Mesenchymal stem cell (in vitro differentiated cells and primary cell): ENCODE measurements around the gene ENTHD1.

Experiments
- DNase-seq: peaks from one replicate; pipeline ENCODE4 v3.0.0-alpha.2; 2013
- H2AFZ ChIP-seq: one replicate; pipeline ENCODE4 v1.6.1; 2013; ENCODE audit warnings: low read depth, mild to moderate bottlenecking, control low read depth, inconsistent platforms, low read length, moderate library complexity
- H2AK5ac ChIP-seq: 2 replicates; pipeline ENCODE4 v1.6.1; 2013; ENCODE audit warnings: low read length, moderate library complexity, mild to moderate bottlenecking, inconsistent platforms; ENCODE audit not compliant: severe bottlenecking
- H2BK120ac ChIP-seq: one replicate; pipeline ENCODE4 v1.6.1; 2013; ENCODE audit warnings: low read depth, mild to moderate bottlenecking, inconsistent platforms, low read length, moderate library complexity
- H2BK12ac ChIP-seq, 2 experiments: one replicate each; pipeline ENCODE4 v1.6.1; 2013; ENCODE audit warnings: inconsistent platforms in 2 of 2, low read length in 2 of 2, mild to moderate bottlenecking in 2 of 2, moderate library complexity in 2 of 2, control low read depth in 1 of 2
- H2BK15ac ChIP-seq: one replicate; pipeline ENCODE4 v1.6.1; 2013; ENCODE audit warnings: mild to moderate bottlenecking, low read depth, inconsistent platforms; ENCODE audit not compliant: poor library complexity, severe bottlenecking
- H2BK5ac ChIP-seq: 2 replicates; pipeline ENCODE4 v1.6.1; 2013; ENCODE audit warnings: low read depth, mild to moderate bottlenecking, low read length, control low read depth, inconsistent platforms; ENCODE audit not compliant: poor library complexity, severe bottlenecking
- H3K14ac ChIP-seq, 2 experiments: one replicate each; pipeline ENCODE4 v1.6.1; 2013; ENCODE audit warnings: inconsistent platforms in 2 of 2, low read length in 2 of 2, control low read depth in 1 of 2, mild to moderate bottlenecking in 1 of 2, moderate library complexity in 1 of 2
- H3K18ac ChIP-seq, 2 experiments: one replicate each; pipeline ENCODE4 v1.6.1; 2013; ENCODE audit warnings: inconsistent platforms in 2 of 2, low read length in 2 of 2, control low read depth in 1 of 2, low read depth in 1 of 2, mild to moderate bottlenecking in 1 of 2
- H3K23ac ChIP-seq, 2 experiments: one replicate each; pipeline ENCODE4 v1.6.1; 2013; ENCODE audit warnings: inconsistent platforms in 2 of 2, low read length in 2 of 2, mild to moderate bottlenecking in 2 of 2, moderate library complexity in 2 of 2, control low read depth in 1 of 2
- H3K27ac ChIP-seq: 2 replicates; pipeline ENCODE4 v1.5.1; 2013; ENCODE audit warnings: mild to moderate bottlenecking, moderate library complexity, low read length, control low read depth, inconsistent platforms; ENCODE audit not compliant: poor library complexity, severe bottlenecking
- H3K27me3 ChIP-seq, 2 experiments: 2 replicates each; pipeline versions ENCODE4 v1.6.1 to v1.7.0; 2013; ENCODE audit warnings: low read length in 2 of 2, mild to moderate bottlenecking in 2 of 2, moderate library complexity in 2 of 2, control low read depth in 1 of 2, inconsistent platforms in 1 of 2; ENCODE audit not compliant: control insufficient read depth in 1 of 2, insufficient read depth in 1 of 2
- H3K36me3 ChIP-seq, 2 experiments: 2 replicates each; pipeline versions ENCODE4 v1.6.1 to v1.7.0; 2013; ENCODE audit warnings: low read length in 2 of 2, control low read depth in 1 of 2, inconsistent platforms in 1 of 2, low read depth in 1 of 2, mild to moderate bottlenecking in 1 of 2; ENCODE audit not compliant: insufficient read depth in 2 of 2, control insufficient read depth in 1 of 2
- H3K4ac ChIP-seq, 2 experiments: one replicate each; pipeline ENCODE4 v1.6.1; 2013; ENCODE audit warnings: inconsistent platforms in 2 of 2, low read length in 2 of 2, mild to moderate bottlenecking in 2 of 2, moderate library complexity in 2 of 2, control low read depth in 1 of 2, low read depth in 1 of 2
- H3K4me1 ChIP-seq: 2 replicates; pipeline ENCODE4 v1.6.1; 2013; ENCODE audit warnings: low read depth, low read length, control low read depth; ENCODE audit not compliant: control insufficient read depth, insufficient read depth
- H3K4me2 ChIP-seq: 2 replicates; pipeline ENCODE4 v1.6.1; 2013; ENCODE audit warnings: low read length, mild to moderate bottlenecking, inconsistent platforms; ENCODE audit not compliant: poor library complexity, severe bottlenecking
- H3K4me3 ChIP-seq, 2 experiments: 2 replicates each; pipeline versions ENCODE4 v1.5.1 to v1.7.0; 2013; ENCODE audit warnings: low read length in 2 of 2, mild to moderate bottlenecking in 2 of 2, control low read depth in 1 of 2, low read depth in 1 of 2; ENCODE audit not compliant: insufficient read depth in 1 of 2
- H3K79me1 ChIP-seq: replicated peaks from 2 replicates; pipeline ENCODE4 v1.6.1; 2013; ENCODE audit warnings: mild to moderate bottlenecking, control low read depth, low read length, inconsistent platforms; ENCODE audit not compliant: poor library complexity, severe bottlenecking
- H3K9ac ChIP-seq: 2 replicates; pipeline ENCODE4 v1.7.0; 2013; ENCODE audit warnings: mild to moderate bottlenecking, low read length, moderate library complexity
- H3K9me3 ChIP-seq: 2 replicates; pipeline ENCODE4 v1.7.0; 2013; ENCODE audit warnings: mild to moderate bottlenecking, low read length; ENCODE audit not compliant: control insufficient read depth
- H4K8ac ChIP-seq: one replicate; pipeline ENCODE4 v1.6.1; 2013; ENCODE audit warnings: inconsistent platforms, mild to moderate bottlenecking, low read length, moderate library complexity
- H4K91ac ChIP-seq: one replicate; pipeline ENCODE4 v1.6.1; 2013; ENCODE audit warnings: mild to moderate bottlenecking, low read length, inconsistent platforms
- WGBS: methylation state at CpG from one replicate; pipeline ENCODE4 v1.1.7; 2013; ENCODE audit warnings: mixed read lengths; 5-methylcytosine and 5-hydroxymethylcytosine counted together

Gene ENTHD1

GRCh38 chr22:39800790-39801520, 92.6 kb downstream of the ENTHD1 start:
- no peak for DNase-seq
- no peak overlapping the region for H3K23ac ChIP-seq
- H3K4ac ChIP-seq = no peak overlapping the region
- WGBS = 82% methylated on average over 1 of the region's 2 CpGs
- H3K14ac ChIP-seq = no peak overlapping the region
- H4K91ac ChIP-seq = no peak overlapping the region
- peaks cover 47% of the 10 kb centered on the region for H3K9me3 ChIP-seq
- H2AFZ ChIP-seq = no peak overlapping the region
- H3K18ac ChIP-seq = no peak overlapping the region
- H2BK12ac ChIP-seq = no peak overlapping the region
- H3K79me1 ChIP-seq = no peaks in the 10 kb centered on the region
- no peak overlapping the region for H3K4me2 ChIP-seq
- H3K27me3 ChIP-seq = peaks cover 32 to 37% of the 10 kb centered on the region in 2 experiments
- H3K4me3 ChIP-seq = no peak overlapping the region
- H2BK120ac ChIP-seq = no peak overlapping the region
- H3K9ac ChIP-seq = no peak overlapping the region
- H2BK15ac ChIP-seq = no peak overlapping the region
- H3K36me3 ChIP-seq = no peaks in the 10 kb centered on the region
- no peak overlapping the region for H2AK5ac ChIP-seq
- H4K8ac ChIP-seq = no peak overlapping the region
- H3K4me1 ChIP-seq = no peaks in the 10 kb centered on the region
- no peak overlapping the region for H3K27ac ChIP-seq
- H2BK5ac ChIP-seq = no peak overlapping the region

DNA sequence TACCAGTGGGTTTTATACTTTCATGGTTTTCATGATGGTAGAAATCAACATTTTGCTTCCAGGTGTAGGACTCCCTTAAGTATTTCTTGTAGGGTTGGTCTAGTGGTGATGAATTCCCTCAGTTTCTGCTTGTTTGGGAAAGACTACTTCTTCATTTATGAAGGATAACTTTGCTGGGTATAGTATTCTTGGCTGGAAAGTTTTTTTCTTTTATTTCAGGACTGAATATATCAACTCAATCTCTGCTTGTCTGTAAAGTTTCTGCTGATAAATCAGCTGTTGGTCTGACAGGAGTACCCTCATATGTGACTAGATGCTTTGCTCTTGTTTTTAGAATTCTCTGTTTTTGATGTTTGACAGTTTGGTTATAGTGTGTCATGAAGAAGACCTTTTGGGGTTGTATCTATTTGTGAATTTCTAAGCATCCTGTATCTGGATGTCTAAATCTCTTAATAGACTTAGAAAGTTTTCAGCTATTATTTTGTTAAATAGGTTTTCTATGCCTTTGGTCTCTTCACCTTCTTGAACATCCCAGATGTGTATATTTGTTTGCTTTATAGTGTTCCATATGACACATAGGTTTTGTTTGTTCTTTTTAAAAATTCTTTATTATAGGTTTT, 95.9 kb downstream of the ENTHD1 start:
- Histone ChIP-seq H4K8ac (no peak overlapping the region), H3K9me3 (peaks cover 55% of the 10 kb centered on the region), H3K27me3 (peaks cover 15 to 17% of the 10 kb centered on the region in 2 experiments), H2BK5ac (no peak overlapping the region), H2BK15ac (no peak overlapping the region), H3K18ac (no peak overlapping the region), H3K4me1 (no peaks in the 10 kb centered on the region), H3K9ac (no peak overlapping the region), H3K4me2 (no peak overlapping the region), H3K4ac (no peak overlapping the region), H3K23ac (no peak overlapping the region), H3K4me3 (no peak overlapping the region), H2AK5ac (no peak overlapping the region), H3K27ac (no peak overlapping the region), H3K79me1 (no peaks in the 10 kb centered on the region), H3K14ac (no peak overlapping the region), H2BK120ac (no peak overlapping the region), H4K91ac (no peak overlapping the region), H3K36me3 (no peaks in the 10 kb centered on the region), H2BK12ac (no peak overlapping the region), H2AFZ (no peak overlapping the region)
- DNase-seq = no peak

DNA sequence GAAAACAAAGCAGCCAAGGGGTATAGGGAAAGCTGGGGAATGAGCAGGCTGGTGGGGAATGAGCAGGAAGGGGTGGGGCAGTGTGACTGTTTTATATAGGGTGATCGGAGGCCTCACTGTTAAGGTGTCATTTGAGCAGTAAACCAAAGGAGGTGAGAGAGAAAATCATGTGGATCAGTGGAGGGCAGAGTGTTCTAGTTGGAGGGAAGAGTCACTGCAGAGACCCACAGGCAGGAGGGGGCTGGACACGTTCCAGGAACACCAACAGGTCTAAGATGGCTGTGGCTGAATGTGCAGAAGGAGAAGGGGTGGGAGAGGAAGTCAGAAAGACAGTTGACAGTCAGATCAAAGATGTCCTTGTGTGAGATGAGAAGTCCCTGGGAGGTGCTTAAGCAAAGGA, 103.8 kb downstream of the ENTHD1 start:
- 57% methylated on average over 2 of the region's 2 CpGs for WGBS

DNA sequence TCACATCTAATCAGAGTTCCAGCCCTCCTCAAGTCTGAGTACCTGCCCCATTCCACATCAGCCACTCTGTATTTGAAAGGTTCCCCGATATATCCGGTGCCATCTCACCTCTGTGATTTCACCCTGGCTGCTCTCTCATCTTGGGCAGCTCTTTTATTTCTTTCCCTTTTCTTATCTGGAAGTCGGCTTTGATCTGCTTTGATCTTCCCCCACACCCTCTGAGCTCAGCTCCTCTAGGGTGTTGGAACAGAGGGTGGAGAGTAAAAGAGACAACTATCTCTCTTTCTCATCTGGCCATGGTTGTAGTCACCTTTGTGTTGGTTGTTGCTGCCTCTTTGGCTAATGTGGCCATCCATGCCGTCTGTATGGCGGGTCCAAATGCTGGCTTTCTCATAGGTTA, 108.3 kb downstream of the ENTHD1 start:
- Histone ChIP-seq H3K4ac (no peak overlapping the region), H4K91ac (no peak overlapping the region), H3K27ac (no peak overlapping the region), H2BK12ac (no peak overlapping the region), H3K36me3 (no peaks in the 10 kb centered on the region), H3K79me1 (no peaks in the 10 kb centered on the region), H2AK5ac (no peak overlapping the region), H3K27me3 (peaks cover 21 to 25% of the 10 kb centered on the region in 2 experiments), H3K4me2 (no peak overlapping the region), H3K9ac (no peak overlapping the region), H3K14ac (no peak overlapping the region), H3K18ac (no peak overlapping the region), H3K4me3 (no peak overlapping the region), H3K4me1 (no peaks in the 10 kb centered on the region), H2AFZ (no peak overlapping the region), H3K9me3 (no peaks in the 10 kb centered on the region), H2BK5ac (no peak overlapping the region), H2BK120ac (no peak overlapping the region), H3K23ac (no peak overlapping the region), H2BK15ac (no peak overlapping the region), H4K8ac (no peak overlapping the region)
- 87% methylated on average over 4 of the region's 5 CpGs for WGBS
- no peak for DNase-seq

More for the DNA sequence above, 103.8 kb downstream of the ENTHD1 start:
- peaks cover 14 to 27% of the 10 kb centered on the region in 2 experiments for H3K27me3 ChIP-seq
- H3K36me3 ChIP-seq = no peaks in the 10 kb centered on the region
- H3K4me2 ChIP-seq = no peak overlapping the region
- no peak overlapping the region for H4K91ac ChIP-seq
- H2BK15ac ChIP-seq = no peak overlapping the region
- no peak overlapping the region for H3K4me3 ChIP-seq
- H2BK12ac ChIP-seq = no peak overlapping the region
- no peak overlapping the region for H2BK120ac ChIP-seq
- H3K23ac ChIP-seq = no peak overlapping the region
- peak overlapping the region in 1 of 2 experiments; percentile 21 for H3K18ac ChIP-seq
- no peak overlapping the region for H3K14ac ChIP-seq
- no peak overlapping the region for H3K27ac ChIP-seq
- H3K9ac ChIP-seq = no peak overlapping the region
- H4K8ac ChIP-seq = no peak overlapping the region
- H2BK5ac ChIP-seq = no peak overlapping the region
- no peak overlapping the region for H2AK5ac ChIP-seq
- DNase-seq = no peak
- H3K4me1 ChIP-seq = no peaks in the 10 kb centered on the region
- peaks cover 7% of the 10 kb centered on the region for H3K9me3 ChIP-seq
- H2AFZ ChIP-seq = no peak overlapping the region
- H3K4ac ChIP-seq = no peak overlapping the region
- no peaks in the 10 kb centered on the region for H3K79me1 ChIP-seq
